CD4-positive, alpha-beta memory T cell (primary cell): Measurements from ENCODE around the gene SMC6. TPM values are rescaled to one million over a fixed set of nuclear protein-coding genes. Genes with fewer than 3 reads are reported as not detected.

Experiments used
- CTCF ChIA-PET: fragments of 350-600 bp; sonication (Branson Sonifier 250); formaldehyde crosslinking; loops from one replicate; lab custom pipeline; 2021; ENCODE audit warnings: inconsistent platforms; ENCODE audit not compliant: partially characterized antibody; lab: Charles Lee
- POLR2A ChIA-PET: fragments of 350-600 bp; sonication (Branson Sonifier 250); formaldehyde crosslinking; loops from one replicate; lab custom pipeline; 2021; ENCODE audit not compliant: partially characterized antibody; lab: Charles Lee
- DNase-seq, 5 donors: peaks; one replicate each; pipeline versions ENCODE4 v3.0.0 to v3.0.0-alpha.2; 2020 to 2022; ENCODE audit warnings: mixed read lengths in 1 of 5
- H3K27ac ChIP-seq: one replicate; pipeline ENCODE4 v1.7.0; 2013; ENCODE audit warnings: low read depth, low read length
- H3K27me3 ChIP-seq: 2 replicates; pipeline ENCODE4 v1.7.0; 2013; ENCODE audit warnings: mild to moderate bottlenecking, low read length, moderate library complexity; ENCODE audit not compliant: insufficient read depth
- H3K36me3 ChIP-seq: 2 replicates; pipeline ENCODE4 v1.7.0; 2013; ENCODE audit warnings: mild to moderate bottlenecking, low read length, moderate library complexity; ENCODE audit not compliant: insufficient read depth
- H3K4me1 ChIP-seq: 2 replicates; pipeline ENCODE4 v1.7.0; 2013; ENCODE audit warnings: mild to moderate bottlenecking, low read length, moderate library complexity; ENCODE audit not compliant: insufficient read depth
- H3K4me3 ChIP-seq, 2 donors: one replicate each; pipeline ENCODE4 v1.7.0; 2013; ENCODE audit warnings: low read length in 2 of 2, mild to moderate bottlenecking in 1 of 2
- H3K9me3 ChIP-seq, 2 donors: one replicate each; pipeline ENCODE4 v1.7.0; 2013; ENCODE audit warnings: low read length in 2 of 2, control low read depth in 1 of 2; ENCODE audit not compliant: control insufficient read depth in 1 of 2
- H3K27ac Mint-ChIP-seq, 7 donors: one replicate each; pipeline ENCODE4 v1.8.0; 2020 to 2021; ENCODE audit warnings: mixed read lengths in 7 of 7, mild to moderate bottlenecking in 6 of 7, inconsistent platforms in 3 of 7, moderate library complexity in 3 of 7
- H3K27me3 Mint-ChIP-seq, 2 donors: one replicate each; pipeline ENCODE4 v1.8.0; 2020 to 2021; ENCODE audit warnings: mixed read lengths in 2 of 2
- H3K36me3 Mint-ChIP-seq, 2 donors: one replicate each; pipeline ENCODE4 v1.8.0; 2020 to 2021; ENCODE audit warnings: mixed read lengths in 2 of 2, inconsistent platforms in 1 of 2, mild to moderate bottlenecking in 1 of 2
- H3K4me1 Mint-ChIP-seq, 4 donors: one replicate each; pipeline ENCODE4 v1.8.0; 2020 to 2021; ENCODE audit warnings: mixed read lengths in 4 of 4, mild to moderate bottlenecking in 1 of 4
- H3K4me3 Mint-ChIP-seq, 8 donors: one replicate each; pipeline ENCODE4 v1.8.0; 2020 to 2021; ENCODE audit warnings: mixed read lengths in 8 of 8, mild to moderate bottlenecking in 7 of 8, moderate library complexity in 6 of 8, inconsistent platforms in 3 of 8
- H3K9me3 Mint-ChIP-seq, 8 donors: one replicate each; pipeline ENCODE4 v1.8.0; 2020 to 2021; ENCODE audit warnings: mixed read lengths in 8 of 8, mild to moderate bottlenecking in 5 of 8, inconsistent platforms in 3 of 8, moderate library complexity in 1 of 8
- intact Hi-C: fragments of 100-400 bp; cut with micrococcal nuclease; formaldehyde crosslinking; loops from one replicate; pipeline ENCODE4 v1.15.1; 2023
- polyA plus RNA-seq, 2 donors: library from polyadenylated mRNA; unstranded; fragments of 300-500 nt; fragmentation: Illumina TruSeq; gene quantifications; one replicate each; pipeline ENCODE4 v1.2.3, GENCODE V29; 2021
- total RNA-seq, 2 experiments: library from RNA; stranded (reverse); gene quantifications; one replicate each; pipeline ENCODE4 v1.2.3, GENCODE V29; 2021

The SMC6 gene
- total and polyA plus RNA-seq, 4 experiments from 2014 or later: 4.8 to 19.2 (median 17.4) TPM

DNA sequence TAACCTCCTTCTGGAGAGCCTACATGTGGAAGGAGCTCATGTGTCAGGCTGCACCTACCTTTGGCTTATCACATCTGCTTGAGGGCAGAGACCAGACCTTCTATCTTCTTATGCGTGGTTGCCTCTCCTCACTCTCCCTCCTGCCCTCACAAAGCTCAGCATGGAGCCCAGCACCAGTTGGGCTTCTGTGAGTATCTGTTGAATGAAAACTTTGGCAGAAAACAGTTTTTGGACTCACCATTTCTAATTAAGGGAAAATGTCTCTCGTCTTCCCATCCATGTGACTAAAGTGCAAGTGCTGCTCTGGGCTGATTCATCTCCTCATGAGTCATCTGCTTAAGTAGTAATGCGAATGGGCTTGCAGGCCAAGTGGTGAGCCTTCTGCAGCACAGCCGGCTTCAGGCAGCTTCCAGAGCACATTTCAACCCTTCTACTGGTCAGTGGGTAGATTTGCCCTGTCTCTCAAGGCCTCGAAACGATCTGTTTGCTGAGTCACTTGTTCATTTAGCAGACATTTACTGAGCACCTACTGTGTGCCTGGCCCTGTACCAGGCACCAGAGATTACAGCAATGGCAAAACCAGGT is 110.5 kb downstream of the SMC6 start:
- CTCF ChIA-PET: interaction anchor here (4.9 to 6.2 kb wide), 3 partner anchors 12 to 29 kb away, joined by 32 to 142 read pairs (median 33); no protein-coding TSS in a partner anchor
- H3K4me1 ChIP-seq: no peaks in the 10 kb centered on the region
- no peak overlapping the region for H3K27ac Mint-ChIP-seq

GRCh38 chr2:17640406-17640805 is 113.2 kb downstream of the SMC6 start:
- Mint-ChIP-seq H3K9me3 (no peaks in the 10 kb centered on the region), H3K4me1 (no peaks in the 10 kb centered on the region), H3K27me3 (peaks cover 1% of the 10 kb centered on the region in 2 donors), H3K4me3 (no peak overlapping the region), H3K27ac (peak overlapping the region in 1 of 7 donors; percentile 4), H3K36me3 (no peaks in the 10 kb centered on the region)
- ChIA-PET CTCF (interaction anchor here (2.6 kb wide), 1 partner anchor 31 kb away, joined by 12 read pairs; no protein-coding TSS in a partner anchor), POLR2A (no interaction called here)
- intact Hi-C loops: no loop called here
- Histone ChIP-seq H3K27ac (no peak overlapping the region), H3K4me3 (no peak overlapping the region), H3K27me3 (no peaks in the 10 kb centered on the region), H3K9me3 (no peaks in the 10 kb centered on the region), H3K36me3 (no peaks in the 10 kb centered on the region), H3K4me1 (no peaks in the 10 kb centered on the region)
- no peak for DNase-seq

More for the DNA sequence above, 110.5 kb downstream of the SMC6 start:
- no peaks in the 10 kb centered on the region for H3K9me3 Mint-ChIP-seq
- Histone ChIP-seq H3K9me3 (no peaks in the 10 kb centered on the region), H3K27me3 (no peaks in the 10 kb centered on the region), H3K36me3 (no peaks in the 10 kb centered on the region), H3K4me3 (no peak overlapping the region), H3K27ac (no peak overlapping the region)
- intact Hi-C loops: no loop called here
- H3K4me3 Mint-ChIP-seq: no peak overlapping the region
- no peaks in the 10 kb centered on the region for H3K36me3 Mint-ChIP-seq
- DNase-seq: no peak
- no peaks in the 10 kb centered on the region for H3K4me1 Mint-ChIP-seq
- POLR2A ChIA-PET: no interaction called here
- peaks cover 0 to 1% of the 10 kb centered on the region in 2 donors for H3K27me3 Mint-ChIP-seq

DNA sequence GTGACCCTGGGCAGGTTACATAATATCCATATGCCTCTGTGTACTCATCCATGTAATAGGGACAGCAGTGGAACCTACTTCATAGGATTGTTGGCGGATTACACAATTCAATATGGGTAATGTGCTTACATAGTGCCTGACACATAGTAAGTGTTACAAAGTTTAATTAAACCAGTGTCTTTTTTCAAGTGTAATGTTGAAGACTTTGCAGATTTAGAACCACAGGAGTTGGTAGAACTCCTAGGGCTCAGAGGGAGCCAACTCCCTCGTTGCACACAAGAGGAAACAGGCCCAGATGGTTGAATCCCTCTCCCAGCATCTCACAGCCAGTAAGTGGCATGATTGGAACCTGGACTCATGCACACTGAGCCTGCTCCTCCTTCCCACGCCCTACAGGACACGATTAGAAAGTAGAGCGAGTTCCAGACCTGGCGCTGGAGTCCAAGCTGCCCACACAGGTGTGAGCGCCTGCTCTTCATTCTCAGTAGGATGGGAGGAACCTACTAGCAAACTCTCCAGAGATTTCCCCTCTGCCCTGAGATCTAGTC is 115.3 kb downstream of the SMC6 start:
- Mint-ChIP-seq H3K9me3 (no peaks in the 10 kb centered on the region), H3K4me1 (no peaks in the 10 kb centered on the region), H3K27ac (no peak overlapping the region), H3K36me3 (no peaks in the 10 kb centered on the region), H3K4me3 (no peak overlapping the region), H3K27me3 (peaks cover 1% of the 10 kb centered on the region in 2 donors)
- CTCF ChIA-PET: no interaction called here
- no peaks in the 10 kb centered on the region for H3K27me3 ChIP-seq
- POLR2A ChIA-PET: no interaction called here
- no peaks in the 10 kb centered on the region for H3K36me3 ChIP-seq
- no peaks in the 10 kb centered on the region for H3K4me1 ChIP-seq
- no peak for DNase-seq
- no peaks in the 10 kb centered on the region for H3K9me3 ChIP-seq
- no peak overlapping the region for H3K27ac ChIP-seq
- intact Hi-C loops: no loop called here
- H3K4me3 ChIP-seq: no peak overlapping the region

- CTCF ChIA-PET: no interaction called here
- Mint-ChIP-seq H3K27me3 (peaks cover 1% of the 10 kb centered on the region in 2 donors), H3K4me1 (no peaks in the 10 kb centered on the region), H3K9me3 (no peaks in the 10 kb centered on the region), H3K27ac (no peak overlapping the region), H3K36me3 (no peaks in the 10 kb centered on the region), H3K4me3 (no peak overlapping the region)
- DNase-seq: no peak
- POLR2A ChIA-PET: no interaction called here
- Histone ChIP-seq H3K4me1 (no peaks in the 10 kb centered on the region), H3K27me3 (no peaks in the 10 kb centered on the region), H3K27ac (no peak overlapping the region), H3K4me3 (no peak overlapping the region), H3K9me3 (no peaks in the 10 kb centered on the region), H3K36me3 (no peaks in the 10 kb centered on the region)
- intact Hi-C loops: no loop called here
Observed at GRCh38 chr2:17637131-17637906, 116.3 kb downstream of the SMC6 start.

GRCh38 chr2:17636257-17636656 is 117.4 kb downstream of the SMC6 start:
- POLR2A ChIA-PET: no interaction called here
- no peak overlapping the region for H3K4me3 ChIP-seq
- Mint-ChIP-seq H3K9me3 (no peaks in the 10 kb centered on the region), H3K27me3 (peaks cover 1% of the 10 kb centered on the region in 2 donors), H3K36me3 (no peaks in the 10 kb centered on the region), H3K4me1 (no peaks in the 10 kb centered on the region), H3K27ac (no peak overlapping the region), H3K4me3 (no peak overlapping the region)
- no peak overlapping the region for H3K27ac ChIP-seq
- intact Hi-C loops: no loop called here
- H3K9me3 ChIP-seq: no peaks in the 10 kb centered on the region
- H3K4me1 ChIP-seq: no peaks in the 10 kb centered on the region
- H3K27me3 ChIP-seq: no peaks in the 10 kb centered on the region
- CTCF ChIA-PET: interaction anchor here (0.8 to 1.4 kb wide), 2 partner anchors 10 to 35 kb away, joined by 4 to 11 read pairs; no protein-coding TSS in a partner anchor
- no peaks in the 10 kb centered on the region for H3K36me3 ChIP-seq
- no peak for DNase-seq

DNA sequence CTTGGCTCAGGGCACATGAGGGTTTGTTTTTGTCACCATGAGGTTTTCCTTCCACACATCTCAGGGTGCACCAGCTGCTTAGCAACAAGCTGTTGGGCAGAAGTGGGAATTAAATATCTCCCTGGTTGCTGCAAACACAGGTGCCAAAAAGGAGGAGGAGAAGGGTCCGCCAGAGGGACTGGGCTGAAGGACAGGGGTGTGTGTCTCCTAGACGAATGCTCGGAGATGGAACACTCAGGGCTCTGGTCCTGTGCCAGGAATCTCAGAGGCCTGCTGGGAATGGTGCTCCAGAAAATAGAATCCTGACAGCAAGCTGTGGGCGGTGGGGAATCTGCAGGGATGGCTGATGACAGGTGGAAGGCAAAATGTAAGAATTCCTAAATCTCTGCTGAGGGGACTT is 118.6 kb downstream of the SMC6 start:
- H3K4me3 Mint-ChIP-seq: no peak overlapping the region
- no peaks in the 10 kb centered on the region for H3K4me1 Mint-ChIP-seq
- no peaks in the 10 kb centered on the region for H3K9me3 Mint-ChIP-seq
- no peak overlapping the region for H3K4me3 ChIP-seq
- H3K27me3 ChIP-seq: no peaks in the 10 kb centered on the region
- H3K36me3 ChIP-seq: no peaks in the 10 kb centered on the region
- intact Hi-C loops: no loop called here
- H3K27me3 Mint-ChIP-seq: peaks cover 1% of the 10 kb centered on the region in 2 donors
- no peak overlapping the region for H3K27ac ChIP-seq
- DNase-seq: no peak
- no peak overlapping the region for H3K27ac Mint-ChIP-seq
- ChIA-PET POLR2A (no interaction called here), CTCF (interaction anchor here (1.4 kb wide), 2 partner anchors 10 to 11 kb away, joined by 4 to 11 read pairs; no protein-coding TSS in a partner anchor)
- no peaks in the 10 kb centered on the region for H3K36me3 Mint-ChIP-seq
- no peaks in the 10 kb centered on the region for H3K9me3 ChIP-seq
- no peaks in the 10 kb centered on the region for H3K4me1 ChIP-seq

GRCh38 chr2:17630089-17630488 is 123.5 kb downstream of the SMC6 start:
- Mint-ChIP-seq H3K27me3 (no peaks in the 10 kb centered on the region), H3K4me3 (no peak overlapping the region), H3K9me3 (peaks cover 0 to 2% (median 0%) of the 10 kb centered on the region in 8 donors), H3K36me3 (no peaks in the 10 kb centered on the region), H3K4me1 (no peaks in the 10 kb centered on the region), H3K27ac (no peak overlapping the region)
- Histone ChIP-seq H3K27me3 (no peaks in the 10 kb centered on the region), H3K4me3 (no peak overlapping the region), H3K27ac (no peak overlapping the region), H3K36me3 (no peaks in the 10 kb centered on the region), H3K4me1 (no peaks in the 10 kb centered on the region), H3K9me3 (no peaks in the 10 kb centered on the region)
- DNase-seq: no peak
- ChIA-PET CTCF (interaction anchor here (1.5 kb wide), 1 partner anchor 27 kb away, joined by 3 read pairs; no protein-coding TSS in a partner anchor), POLR2A (no interaction called here)
- intact Hi-C loops: no loop called here
